Measurements from ENCODE around the gene TJP1.

DNA sequence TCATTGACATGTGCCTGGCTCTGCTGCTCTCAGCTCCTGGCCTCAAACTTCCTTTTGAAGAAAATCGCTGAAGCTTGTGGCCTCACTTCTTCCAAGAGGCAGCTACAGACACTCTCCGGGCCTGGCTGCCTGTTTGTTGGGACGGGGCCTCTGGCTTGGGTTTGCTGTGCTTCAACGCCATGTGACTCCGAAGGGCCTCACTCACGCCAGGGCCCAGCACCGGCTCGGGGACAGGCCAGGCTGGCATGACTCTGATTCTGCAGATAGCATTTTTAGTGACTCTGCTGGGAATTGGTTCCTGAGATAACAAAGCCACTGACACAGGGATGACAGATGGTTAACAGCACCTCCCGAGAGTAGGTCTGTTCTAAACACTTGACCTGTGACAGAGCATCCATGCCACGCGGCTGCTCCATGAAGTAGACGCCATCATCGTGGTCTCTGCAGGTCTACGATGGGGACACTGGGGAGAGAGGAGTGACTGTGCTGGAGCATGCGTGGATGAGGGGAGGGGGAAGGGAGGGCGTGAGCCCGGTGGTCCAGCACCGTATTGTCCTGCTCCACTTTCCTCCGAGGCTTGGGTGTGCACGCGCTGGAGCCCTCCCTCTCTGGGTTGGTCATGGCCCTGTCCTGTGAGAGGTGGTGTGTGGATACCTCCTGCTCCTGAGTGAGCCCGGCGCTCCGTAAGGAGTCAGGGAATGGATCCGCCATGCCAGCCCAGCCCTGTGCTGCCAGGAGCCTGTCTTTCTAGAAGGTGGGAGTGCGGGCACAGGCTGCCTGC lies 133.6 kb downstream of the TJP1 start:
- TF ChIP-seq GATA2 (CRISPR knock-in tag; IDR thresholded peaks at IDR 0.05) = no peak
- no peak for TF ChIP-seq ELK3 (CRISPR knock-in tag; IDR thresholded peaks at IDR 0.05)
- TF ChIP-seq, protein P1, sequence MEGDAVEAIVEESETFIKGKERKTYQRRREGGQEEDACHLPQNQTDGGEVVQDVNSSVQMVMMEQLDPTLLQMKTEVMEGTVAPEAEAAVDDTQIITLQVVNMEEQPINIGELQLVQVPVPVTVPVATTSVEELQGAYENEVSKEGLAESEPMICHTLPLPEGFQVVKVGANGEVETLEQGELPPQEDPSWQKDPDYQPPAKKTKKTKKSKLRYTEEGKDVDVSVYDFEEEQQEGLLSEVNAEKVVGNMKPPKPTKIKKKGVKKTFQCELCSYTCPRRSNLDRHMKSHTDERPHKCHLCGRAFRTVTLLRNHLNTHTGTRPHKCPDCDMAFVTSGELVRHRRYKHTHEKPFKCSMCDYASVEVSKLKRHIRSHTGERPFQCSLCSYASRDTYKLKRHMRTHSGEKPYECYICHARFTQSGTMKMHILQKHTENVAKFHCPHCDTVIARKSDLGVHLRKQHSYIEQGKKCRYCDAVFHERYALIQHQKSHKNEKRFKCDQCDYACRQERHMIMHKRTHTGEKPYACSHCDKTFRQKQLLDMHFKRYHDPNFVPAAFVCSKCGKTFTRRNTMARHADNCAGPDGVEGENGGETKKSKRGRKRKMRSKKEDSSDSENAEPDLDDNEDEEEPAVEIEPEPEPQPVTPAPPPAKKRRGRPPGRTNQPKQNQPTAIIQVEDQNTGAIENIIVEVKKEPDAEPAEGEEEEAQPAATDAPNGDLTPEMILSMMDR (IDR thresholded peaks at IDR 0.05 in 2 of 3, conservative IDR thresholded peaks at IDR 0.05 in 1 of 3; ENCODE audit: insufficient read depth in 2 of 3, low read depth in 1 of 3, low read length in 3 of 3) = no peak
- no peak for TF ChIP-seq PURB (CRISPR knock-in tag; IDR thresholded peaks at IDR 0.05; ENCODE audit: low read depth)
- TF ChIP-seq ESRRA (IDR thresholded peaks at IDR 0.05; ENCODE audit: borderline replicate concordance, low read depth) = no peak
- TF ChIP-seq NFE2 (IDR thresholded peaks at IDR 0.05; ENCODE audit: low read depth) = no peak
- TF ChIP-seq ZNF445 (CRISPR knock-in tag; IDR thresholded peaks at IDR 0.05; ENCODE audit: low read depth) = no peak
- no peak for TF ChIP-seq ZNF217 (CRISPR knock-in tag; IDR thresholded peaks at IDR 0.05)
- TF ChIP-seq TBP (optimal IDR thresholded peaks at IDR 0.05; ENCODE audit: low read depth, low read length) = no peak
- TF ChIP-seq, protein P2, sequence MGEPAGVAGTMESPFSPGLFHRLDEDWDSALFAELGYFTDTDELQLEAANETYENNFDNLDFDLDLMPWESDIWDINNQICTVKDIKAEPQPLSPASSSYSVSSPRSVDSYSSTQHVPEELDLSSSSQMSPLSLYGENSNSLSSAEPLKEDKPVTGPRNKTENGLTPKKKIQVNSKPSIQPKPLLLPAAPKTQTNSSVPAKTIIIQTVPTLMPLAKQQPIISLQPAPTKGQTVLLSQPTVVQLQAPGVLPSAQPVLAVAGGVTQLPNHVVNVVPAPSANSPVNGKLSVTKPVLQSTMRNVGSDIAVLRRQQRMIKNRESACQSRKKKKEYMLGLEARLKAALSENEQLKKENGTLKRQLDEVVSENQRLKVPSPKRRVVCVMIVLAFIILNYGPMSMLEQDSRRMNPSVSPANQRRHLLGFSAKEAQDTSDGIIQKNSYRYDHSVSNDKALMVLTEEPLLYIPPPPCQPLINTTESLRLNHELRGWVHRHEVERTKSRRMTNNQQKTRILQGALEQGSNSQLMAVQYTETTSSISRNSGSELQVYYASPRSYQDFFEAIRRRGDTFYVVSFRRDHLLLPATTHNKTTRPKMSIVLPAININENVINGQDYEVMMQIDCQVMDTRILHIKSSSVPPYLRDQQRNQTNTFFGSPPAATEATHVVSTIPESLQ (CRISPR knock-in tag; IDR thresholded peaks at IDR 0.05) = no peak
- no peak for TF ChIP-seq MIER1 (IDR thresholded peaks at IDR 0.05; ENCODE audit: low read depth)
- no peak for TF ChIP-seq EZH2 (IDR thresholded peaks at IDR 0.05; ENCODE audit: borderline replicate concordance, low read depth, low read length)
